Measurements from ENCODE around the gene SEM1. TPM values are rescaled to one million over a fixed set of nuclear protein-coding genes. Genes with fewer than 3 reads are reported as not detected.
A peak's percentile ranks its signal among the peaks of the same experiment; 100 is the strongest.
"Not testable (repeated sequence)": the region's sequence is repeated elsewhere in the genome, so short reads cannot be mapped to it uniquely, and the experiment has no call there.

SEM1 gene
- total RNA-seq, 1 donor from 2014 or later, result 56.4 TPM

DNA sequence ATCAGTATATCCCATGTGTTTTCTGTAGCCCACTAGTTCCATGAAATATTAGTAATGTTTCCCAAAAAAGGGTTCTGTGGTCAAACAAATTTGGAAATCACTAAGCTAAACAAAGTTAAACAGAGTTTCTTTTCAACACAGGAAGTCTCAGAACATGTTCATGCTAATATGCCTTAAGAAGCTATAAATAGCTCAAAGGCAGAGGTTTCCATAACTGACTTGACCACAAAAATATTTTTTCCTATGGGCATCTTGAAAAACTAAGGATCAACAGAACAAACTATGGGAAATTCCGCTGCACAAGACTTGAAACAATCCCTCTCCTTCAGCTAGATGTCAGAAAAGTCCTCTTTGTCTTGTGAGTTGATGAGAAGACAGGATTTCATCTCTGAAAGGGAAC lies 59.7 kb downstream of the SEM1 start:
- TF ChIP-seq, protein P1, sequence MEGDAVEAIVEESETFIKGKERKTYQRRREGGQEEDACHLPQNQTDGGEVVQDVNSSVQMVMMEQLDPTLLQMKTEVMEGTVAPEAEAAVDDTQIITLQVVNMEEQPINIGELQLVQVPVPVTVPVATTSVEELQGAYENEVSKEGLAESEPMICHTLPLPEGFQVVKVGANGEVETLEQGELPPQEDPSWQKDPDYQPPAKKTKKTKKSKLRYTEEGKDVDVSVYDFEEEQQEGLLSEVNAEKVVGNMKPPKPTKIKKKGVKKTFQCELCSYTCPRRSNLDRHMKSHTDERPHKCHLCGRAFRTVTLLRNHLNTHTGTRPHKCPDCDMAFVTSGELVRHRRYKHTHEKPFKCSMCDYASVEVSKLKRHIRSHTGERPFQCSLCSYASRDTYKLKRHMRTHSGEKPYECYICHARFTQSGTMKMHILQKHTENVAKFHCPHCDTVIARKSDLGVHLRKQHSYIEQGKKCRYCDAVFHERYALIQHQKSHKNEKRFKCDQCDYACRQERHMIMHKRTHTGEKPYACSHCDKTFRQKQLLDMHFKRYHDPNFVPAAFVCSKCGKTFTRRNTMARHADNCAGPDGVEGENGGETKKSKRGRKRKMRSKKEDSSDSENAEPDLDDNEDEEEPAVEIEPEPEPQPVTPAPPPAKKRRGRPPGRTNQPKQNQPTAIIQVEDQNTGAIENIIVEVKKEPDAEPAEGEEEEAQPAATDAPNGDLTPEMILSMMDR (conservative IDR thresholded peaks at IDR 0.05), result no peak
- Mint-ChIP-seq H3K4me3 (no peak overlapping the region), H3K4me1 (peaks cover 11% of the 10 kb centered on the region), H3K9me3 (peaks cover 13% of the 10 kb centered on the region), H3K27me3 (ENCODE audit: low read depth) (no peaks in the 10 kb centered on the region), H3K36me3 (ENCODE audit: low read depth) (peaks cover 11% of the 10 kb centered on the region), H3K27ac (ENCODE audit: unreplicated experiment) (peak overlapping the region; percentile 84)
- no peak for DNase-seq (ENCODE audit: low read depth, low spot score)

DNA sequence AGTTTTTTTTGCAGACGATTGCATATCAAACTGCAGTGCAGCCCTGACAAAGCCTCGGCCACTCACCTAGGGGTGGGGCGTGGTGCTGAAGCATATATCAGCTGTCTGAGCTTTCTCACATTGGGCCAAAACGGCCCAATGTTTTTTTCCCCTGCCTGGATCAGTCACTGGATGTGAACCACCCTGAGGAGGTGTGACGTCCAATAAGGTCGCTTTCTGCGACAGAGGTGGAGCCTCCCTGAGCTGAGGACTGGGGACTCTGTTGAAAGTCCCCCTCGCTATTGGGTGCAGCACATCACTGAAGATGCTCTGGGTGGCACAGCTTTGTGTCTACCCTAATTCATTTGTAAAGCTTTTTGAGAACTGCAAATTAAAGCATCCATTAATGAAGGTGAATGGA lies 60.9 kb downstream of the SEM1 start:
- Mint-ChIP-seq H3K27me3 (ENCODE audit: low read depth) (no peaks in the 10 kb centered on the region), H3K9me3 (peaks cover 13% of the 10 kb centered on the region), H3K4me3 (no peak overlapping the region), H3K4me1 (peaks cover 11% of the 10 kb centered on the region), H3K27ac (ENCODE audit: unreplicated experiment) (no peak overlapping the region), H3K36me3 (ENCODE audit: low read depth) (peaks cover 14% of the 10 kb centered on the region)
- TF ChIP-seq, protein P1 (conservative IDR thresholded peaks at IDR 0.05), result no peak
- DNase-seq (ENCODE audit: low read depth, low spot score), result no peak

DNA sequence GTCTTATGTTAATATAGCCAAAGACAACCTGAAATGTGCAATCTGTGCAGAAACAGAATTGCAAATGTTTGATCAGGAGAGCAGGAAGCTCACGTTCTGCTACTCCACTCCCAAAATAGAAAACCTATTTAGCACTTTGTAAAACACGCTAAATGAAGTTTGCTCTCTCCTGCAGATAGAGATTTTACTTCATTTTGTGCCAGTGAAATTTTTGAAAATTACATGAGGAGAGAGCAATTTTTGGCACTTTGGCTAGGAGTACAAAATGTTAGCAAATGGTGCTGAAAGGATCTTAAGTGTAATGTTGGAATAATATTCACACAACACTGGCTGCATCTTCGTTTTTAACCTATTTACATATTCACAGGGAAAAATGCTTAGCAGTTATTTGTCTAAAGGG lies 61.9 kb downstream of the SEM1 start:
- Mint-ChIP-seq H3K36me3 (ENCODE audit: low read depth) (peaks cover 7% of the 10 kb centered on the region), H3K4me1 (peaks cover 11% of the 10 kb centered on the region), H3K27me3 (ENCODE audit: low read depth) (no peaks in the 10 kb centered on the region), H3K27ac (ENCODE audit: unreplicated experiment) (no peak overlapping the region), H3K9me3 (peaks cover 9% of the 10 kb centered on the region), H3K4me3 (no peak overlapping the region)
- TF ChIP-seq, protein P1 (conservative IDR thresholded peaks at IDR 0.05), result no peak
- no peak for DNase-seq (ENCODE audit: low read depth, low spot score)

GRCh38 chr7:96645084-96645483 lies 64.6 kb downstream of the SEM1 start:
- TF ChIP-seq, protein P1 (conservative IDR thresholded peaks at IDR 0.05), result no peak
- DNase-seq (ENCODE audit: low read depth, low spot score), result no peak
- peaks cover 6% of the 10 kb centered on the region for H3K9me3 Mint-ChIP-seq
- no peak overlapping the region for H3K4me3 Mint-ChIP-seq
- peaks cover 3% of the 10 kb centered on the region for H3K36me3 Mint-ChIP-seq (ENCODE audit: low read depth)
- peaks cover 6% of the 10 kb centered on the region for H3K4me1 Mint-ChIP-seq
- no peak overlapping the region for H3K27ac Mint-ChIP-seq (ENCODE audit: unreplicated experiment)
- no peaks in the 10 kb centered on the region for H3K27me3 Mint-ChIP-seq (ENCODE audit: low read depth)

DNA sequence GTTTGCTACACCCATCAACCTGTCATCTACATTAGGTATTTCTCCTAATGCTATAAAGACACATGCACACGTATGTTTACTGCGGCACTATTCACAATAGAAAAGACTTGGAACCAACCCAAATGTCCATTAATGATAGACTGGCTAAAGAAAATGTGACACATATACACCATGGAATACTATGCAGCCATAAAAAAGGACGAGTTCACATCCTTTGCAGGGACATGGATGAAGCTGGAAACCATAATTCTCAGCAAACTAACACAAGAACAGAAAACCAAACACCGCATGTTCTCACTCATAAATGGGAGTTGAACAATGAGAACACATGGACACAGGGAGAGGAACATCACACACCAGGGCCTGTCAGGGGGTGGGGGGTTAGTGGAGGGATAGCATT lies 66.2 kb downstream of the SEM1 start:
- not testable (repeated sequence) for H3K27ac Mint-ChIP-seq (ENCODE audit: unreplicated experiment); H3K27me3 Mint-ChIP-seq (ENCODE audit: low read depth); H3K4me3 Mint-ChIP-seq; H3K4me1 Mint-ChIP-seq; DNase-seq (ENCODE audit: low read depth, low spot score); H3K36me3 Mint-ChIP-seq (ENCODE audit: low read depth); H3K9me3 Mint-ChIP-seq

DNA sequence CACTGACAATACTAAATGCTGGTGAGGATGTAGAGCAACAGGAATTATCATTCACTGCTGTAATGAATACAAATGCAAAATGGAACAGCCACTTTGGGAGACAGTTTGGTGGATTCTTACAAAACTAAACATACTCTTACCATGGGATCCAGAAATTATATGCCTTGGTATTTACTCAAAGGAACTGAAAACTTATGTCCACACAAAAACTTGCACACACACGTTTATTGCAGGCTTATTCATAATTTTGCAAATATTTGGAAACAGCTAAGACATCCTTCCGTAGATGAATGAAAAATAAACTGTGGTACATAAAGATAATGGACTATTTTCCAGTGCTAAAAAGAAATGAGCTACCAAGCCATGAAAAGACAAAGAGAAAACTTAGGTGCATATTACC lies 69.6 kb downstream of the SEM1 start:
- Mint-ChIP-seq H3K9me3 (no peaks in the 10 kb centered on the region), H3K4me3 (no peak overlapping the region), H3K4me1 (no peaks in the 10 kb centered on the region), H3K36me3 (ENCODE audit: low read depth) (peaks cover 6% of the 10 kb centered on the region), H3K27ac (ENCODE audit: unreplicated experiment) (no peak overlapping the region), H3K27me3 (ENCODE audit: low read depth) (no peaks in the 10 kb centered on the region)
- TF ChIP-seq, protein P1 (conservative IDR thresholded peaks at IDR 0.05), result no peak
- DNase-seq (ENCODE audit: low read depth, low spot score), result no peak

All from neural crest cell (in vitro differentiated cells).